Progenitor cell of endocrine pancreas (in vitro differentiated cells): ENCODE data around the gene DDX47. TPM values are rescaled to one million over a fixed set of nuclear protein-coding genes. Genes with fewer than 3 reads are reported as not detected.
A peak's percentile ranks its signal among the peaks of the same experiment; 100 is the strongest.

Experiments used
- DNase-seq: peaks from one replicate; pipeline ENCODE4 v3.0.0; 2021; ENCODE audit warnings: low spot score; ENCODE audit not compliant: unreplicated experiment
- H3K27ac Mint-ChIP-seq: 2 replicates; pipeline ENCODE4 v1.8.0; 2021; ENCODE audit warnings: mild to moderate bottlenecking, moderate library complexity, mixed read lengths
- H3K27me3 Mint-ChIP-seq: 2 replicates; pipeline ENCODE4 v1.8.0; 2021; ENCODE audit warnings: mixed read lengths
- H3K36me3 Mint-ChIP-seq: 2 replicates; pipeline ENCODE4 v1.8.0; 2022; ENCODE audit warnings: mixed read lengths; ENCODE audit not compliant: insufficient read depth
- H3K4me1 Mint-ChIP-seq: 2 replicates; pipeline ENCODE4 v1.8.0; 2021; ENCODE audit warnings: low read depth, mixed read lengths
- H3K4me3 Mint-ChIP-seq: 2 replicates; pipeline ENCODE4 v1.8.0; 2021; ENCODE audit warnings: low read depth, mild to moderate bottlenecking, moderate library complexity, mixed read lengths
- H3K9me3 Mint-ChIP-seq: 2 replicates; pipeline ENCODE4 v1.8.0; 2021; ENCODE audit warnings: low read depth, mixed read lengths
- CTCF ChIP-seq: fragments of 200-600 bp; sonication (generic); IDR thresholded peaks from one replicate; pipeline ENCODE4 v1.5.0; 2021; ENCODE audit warnings: antibody characterized with exemption, mild to moderate bottlenecking; ENCODE audit not compliant: unreplicated experiment
- total RNA-seq: library from RNA; stranded (reverse); gene quantifications from 2 replicates; pipeline ENCODE4 v1.2.1, GENCODE V29; 2021

DDX47 gene
- total RNA-seq, 1 donor from 2014 or later: 115 TPM

- H3K36me3 Mint-ChIP-seq: peaks cover 6% of the 10 kb centered on the region
- TF ChIP-seq CTCF: no peak
These were observed 36.1 kb upstream of the DDX47 start for GRCh38 chr12:12777092-12777491.

GRCh38 chr12:12779007-12779406 is 34.1 kb upstream of the DDX47 start:
- no peak for TF ChIP-seq CTCF
- Mint-ChIP-seq H3K27me3 (peaks cover 2% of the 10 kb centered on the region), H3K27ac (no peak overlapping the region), H3K4me3 (no peak overlapping the region), H3K9me3 (peaks cover 4% of the 10 kb centered on the region), H3K36me3 (peaks cover 6% of the 10 kb centered on the region), H3K4me1 (peaks cover 32% of the 10 kb centered on the region)
- DNase-seq: no peak

More at GRCh38 chr12:12777092-12777491, 36.1 kb upstream of the DDX47 start:
- Mint-ChIP-seq H3K9me3 (peaks cover 12% of the 10 kb centered on the region), H3K4me3 (no peak overlapping the region), H3K4me1 (peaks cover 32% of the 10 kb centered on the region), H3K27me3 (no peaks in the 10 kb centered on the region), H3K27ac (peak overlapping the region; percentile 40)
- no peak for DNase-seq

- Mint-ChIP-seq H3K4me1 (peaks cover 32% of the 10 kb centered on the region), H3K27me3 (peaks cover 8% of the 10 kb centered on the region), H3K9me3 (peaks cover 4% of the 10 kb centered on the region), H3K27ac (no peak overlapping the region), H3K36me3 (peaks cover 6% of the 10 kb centered on the region), H3K4me3 (no peak overlapping the region)
- no peak for DNase-seq
- TF ChIP-seq CTCF: no peak
These were observed 33.6 kb upstream of the DDX47 start for GRCh38 chr12:12779529-12779928.

GRCh38 chr12:12784116-12784515 is 29.0 kb upstream of the DDX47 start:
- Mint-ChIP-seq H3K27me3 (peaks cover 35% of the 10 kb centered on the region), H3K4me1 (peaks cover 16% of the 10 kb centered on the region), H3K9me3 (peaks cover 4% of the 10 kb centered on the region), H3K36me3 (peaks cover 6% of the 10 kb centered on the region), H3K4me3 (no peak overlapping the region), H3K27ac (no peak overlapping the region)
- no peak for DNase-seq
- TF ChIP-seq CTCF: no peak

- Mint-ChIP-seq H3K27me3 (peaks cover 35% of the 10 kb centered on the region), H3K36me3 (peaks cover 6% of the 10 kb centered on the region), H3K4me3 (peak within 1 kb of the TSS; percentile 65), H3K9me3 (peaks cover 4% of the 10 kb centered on the region), H3K27ac (no peak within 1 kb of the TSS), H3K4me1 (peaks cover 11% of the 10 kb centered on the region)
- TF ChIP-seq CTCF: no peak
- no peak for DNase-seq
These were observed 28.0 kb upstream of the DDX47 start, which contains the start of gene APOLD1 for GRCh38 chr12:12784911-12785814. APOLD1 (plus strand) TSS chr12:12785659; CDS start chr12:12785692, 33 bp downstream.
